Gastroesophageal sphincter (tissue), 3 donors: ENCODE measurements around the gene AGAP2.

Experiments used
- CTCF ChIP-seq, 4 experiments: fragments of 200-600 bp in 2 of 4; fragments of 450-650 bp in 2 of 4; sonication (generic) in 1 of 4; IDR thresholded peaks; one replicate each; pipeline ENCODE4 v1.5.1; 2017 to 2019; ENCODE audit warnings: antibody characterized with exemption in 4 of 4, mild to moderate bottlenecking in 2 of 4, moderate library complexity in 2 of 4
- EP300 ChIP-seq: sonication (generic); formaldehyde crosslinking; IDR thresholded peaks from one replicate; pipeline ENCODE4 v1.6.1; 2017; ENCODE audit warnings: antibody characterized with exemption, mild to moderate bottlenecking
- POLR2A ChIP-seq, 2 donors: fragments of 450-650 bp; IDR thresholded peaks; one replicate each; pipeline ENCODE4 v1.6.1; 2017; ENCODE audit warnings: antibody characterized with exemption in 2 of 2, mild to moderate bottlenecking in 2 of 2, moderate library complexity in 1 of 2
- POLR2AphosphoS5 ChIP-seq: sonication (generic); formaldehyde crosslinking; IDR thresholded peaks from one replicate; pipeline ENCODE4 v1.6.1; 2017; ENCODE audit warnings: antibody characterized with exemption

GRCh38 chr12:57729321-57729844 is 9.2 kb downstream of the AGAP2 start:
- TF ChIP-seq CTCF (IDR thresholded peaks at IDR 0.05), result no peak
- TF ChIP-seq POLR2AphosphoS5, result no peak
- no peak for TF ChIP-seq POLR2A (IDR thresholded peaks at IDR 0.05)
- TF ChIP-seq EP300, result no peak
